Calu3 (cell line): ENCODE results near the gene HCST. TPM values are rescaled to one million over a fixed set of nuclear protein-coding genes. Genes with fewer than 3 reads are reported as not detected.

Source experiments
- BruUV-seq: library from RNA; stranded (reverse); fragments of 400-500 nt; replicated peaks from 2 replicates; lab custom pipeline; 2021; lab: Mats Ljungman, UMichigan
- CTCF ChIA-PET: fragments of 300-600 bp; sonication (Branson Sonifier 250); formaldehyde crosslinking; loops from one replicate; lab custom pipeline; 2022; ENCODE audit warnings: antibody characterized with exemption; lab: Charles Lee
- DNase-seq: peaks from one replicate; pipeline ENCODE4 v3.0.0; 2022
- H3K27ac Mint-ChIP-seq: one replicate; pipeline ENCODE4 v1.8.0; 2022; ENCODE audit warnings: mixed read lengths; ENCODE audit not compliant: unreplicated experiment
- H3K27me3 Mint-ChIP-seq: one replicate; pipeline ENCODE4 v1.8.0; 2022; ENCODE audit warnings: mixed read lengths; ENCODE audit not compliant: unreplicated experiment
- H3K36me3 Mint-ChIP-seq: one replicate; pipeline ENCODE4 v1.8.0; 2022; ENCODE audit warnings: mild to moderate bottlenecking, moderate library complexity, mixed read lengths; ENCODE audit not compliant: insufficient read depth, unreplicated experiment
- H3K4me1 Mint-ChIP-seq: one replicate; pipeline ENCODE4 v1.8.0; 2022; ENCODE audit warnings: mild to moderate bottlenecking, low read depth, mixed read lengths; ENCODE audit not compliant: unreplicated experiment
- H3K4me3 Mint-ChIP-seq: one replicate; pipeline ENCODE4 v1.8.0; 2022; ENCODE audit warnings: mild to moderate bottlenecking, low read depth, moderate library complexity, mixed read lengths; ENCODE audit not compliant: unreplicated experiment
- H3K9me3 Mint-ChIP-seq: one replicate; pipeline ENCODE4 v1.8.0; 2022; ENCODE audit warnings: low read depth, mixed read lengths; ENCODE audit not compliant: unreplicated experiment
- intact Hi-C: fragments of 100-400 bp; cut with micrococcal nuclease; formaldehyde crosslinking; loops from one replicate; pipeline ENCODE4 v1.10.0; 2022; ENCODE audit not compliant: unreplicated experiment
- total RNA-seq: library from RNA; stranded (reverse); gene quantifications from 2 replicates; pipeline ENCODE4 v1.2.3, GENCODE V29; 2022
- TF ChIP-seq, protein P1 (sequence below): fragments of 200-600 bp; IDR thresholded peaks from one replicate; pipeline ENCODE4 v1.8.0; 2022; ENCODE audit warnings: antibody characterized with exemption; ENCODE audit not compliant: unreplicated experiment

Gene HCST
- total RNA-seq, 1 experiment from 2014 or later, result not detected

DNA sequence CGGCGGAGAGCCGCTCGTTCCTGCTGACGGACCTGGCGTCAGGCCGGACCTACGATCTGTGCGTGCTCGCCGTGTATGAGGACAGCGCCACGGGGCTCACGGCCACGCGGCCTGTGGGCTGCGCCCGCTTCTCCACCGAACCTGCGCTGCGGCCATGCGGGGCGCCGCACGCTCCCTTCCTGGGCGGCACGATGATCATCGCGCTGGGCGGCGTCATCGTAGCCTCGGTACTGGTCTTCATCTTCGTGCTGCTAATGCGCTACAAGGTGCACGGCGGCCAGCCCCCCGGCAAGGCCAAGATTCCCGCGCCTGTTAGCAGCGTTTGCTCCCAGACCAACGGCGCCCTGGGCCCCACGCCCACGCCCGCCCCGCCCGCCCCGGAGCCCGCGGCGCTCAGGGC is 42.2 kb downstream of the HCST start:
- CTCF ChIA-PET, result no interaction called here
- Mint-ChIP-seq H3K9me3 (no peaks in the 10 kb centered on the region), H3K27me3 (peaks cover 18% of the 10 kb centered on the region), H3K36me3 (peaks cover 11% of the 10 kb centered on the region), H3K27ac (no peak overlapping the region), H3K4me1 (no peaks in the 10 kb centered on the region), H3K4me3 (no peak overlapping the region)
- intact Hi-C loops, result no loop called here
- no peak for DNase-seq
- BruUV-seq, result no TSS peak
- TF ChIP-seq, protein P1, sequence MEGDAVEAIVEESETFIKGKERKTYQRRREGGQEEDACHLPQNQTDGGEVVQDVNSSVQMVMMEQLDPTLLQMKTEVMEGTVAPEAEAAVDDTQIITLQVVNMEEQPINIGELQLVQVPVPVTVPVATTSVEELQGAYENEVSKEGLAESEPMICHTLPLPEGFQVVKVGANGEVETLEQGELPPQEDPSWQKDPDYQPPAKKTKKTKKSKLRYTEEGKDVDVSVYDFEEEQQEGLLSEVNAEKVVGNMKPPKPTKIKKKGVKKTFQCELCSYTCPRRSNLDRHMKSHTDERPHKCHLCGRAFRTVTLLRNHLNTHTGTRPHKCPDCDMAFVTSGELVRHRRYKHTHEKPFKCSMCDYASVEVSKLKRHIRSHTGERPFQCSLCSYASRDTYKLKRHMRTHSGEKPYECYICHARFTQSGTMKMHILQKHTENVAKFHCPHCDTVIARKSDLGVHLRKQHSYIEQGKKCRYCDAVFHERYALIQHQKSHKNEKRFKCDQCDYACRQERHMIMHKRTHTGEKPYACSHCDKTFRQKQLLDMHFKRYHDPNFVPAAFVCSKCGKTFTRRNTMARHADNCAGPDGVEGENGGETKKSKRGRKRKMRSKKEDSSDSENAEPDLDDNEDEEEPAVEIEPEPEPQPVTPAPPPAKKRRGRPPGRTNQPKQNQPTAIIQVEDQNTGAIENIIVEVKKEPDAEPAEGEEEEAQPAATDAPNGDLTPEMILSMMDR, result no peak

DNA sequence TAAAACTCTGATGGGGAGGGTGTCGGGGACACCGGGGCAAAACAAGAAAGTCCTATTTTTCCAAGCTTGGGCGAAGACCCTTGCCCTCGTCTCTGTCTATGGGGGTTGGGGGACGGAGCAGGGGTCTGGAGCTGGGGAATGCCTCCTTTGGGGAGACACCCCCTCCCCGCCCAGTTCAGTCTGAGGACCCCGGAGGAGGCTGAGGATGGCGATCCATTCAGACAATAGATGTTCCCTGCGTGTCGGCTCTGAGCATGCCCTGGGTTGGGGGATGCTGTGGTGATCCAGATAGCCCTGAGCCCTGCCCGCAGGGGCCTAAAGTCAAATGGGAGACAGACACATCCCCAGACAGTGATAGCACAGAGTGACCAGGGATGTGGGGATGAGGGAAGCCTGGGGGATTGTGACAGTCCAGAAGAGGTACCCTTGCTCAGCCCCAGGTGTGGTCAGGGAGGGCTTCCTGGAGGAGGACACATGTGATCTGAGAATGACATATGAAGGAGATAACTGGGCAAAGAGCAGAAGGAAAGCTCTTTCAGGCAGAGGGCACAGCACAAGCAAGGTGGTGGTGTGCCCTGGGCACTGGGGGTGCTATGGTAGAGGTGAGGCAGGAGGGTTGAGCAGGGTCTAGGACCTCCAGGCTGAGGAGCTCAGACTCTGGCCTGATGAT is 42.9 kb downstream of the HCST start:
- Mint-ChIP-seq H3K27me3 (peaks cover 25% of the 10 kb centered on the region), H3K4me1 (no peaks in the 10 kb centered on the region), H3K4me3 (no peak overlapping the region), H3K9me3 (no peaks in the 10 kb centered on the region), H3K27ac (no peak overlapping the region), H3K36me3 (peaks cover 11% of the 10 kb centered on the region)
- BruUV-seq, result no TSS peak
- TF ChIP-seq, protein P1, result no peak
- CTCF ChIA-PET, result no interaction called here
- no peak for DNase-seq
- intact Hi-C loops, result no loop called here

DNA sequence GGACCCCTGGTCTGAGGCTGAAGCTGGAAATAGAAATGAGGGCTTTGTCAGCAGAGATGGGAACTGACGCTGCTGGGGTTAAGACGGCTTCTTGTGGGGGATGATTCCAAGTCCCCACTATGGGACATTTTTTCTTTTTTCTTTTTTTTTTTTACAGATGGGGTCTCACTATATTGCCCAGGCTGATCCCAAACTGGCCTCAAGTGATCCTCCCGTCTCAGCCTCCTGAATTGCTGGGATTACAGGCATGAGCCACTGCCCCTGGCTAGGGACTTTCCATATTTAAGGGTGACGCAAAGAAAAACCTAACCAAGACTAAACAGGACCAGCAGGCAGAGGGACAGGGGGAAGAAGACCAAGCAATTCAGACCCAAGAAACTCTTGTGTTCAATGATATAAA is 43.9 kb downstream of the HCST start:
- no peaks in the 10 kb centered on the region for H3K4me1 Mint-ChIP-seq
- CTCF ChIA-PET, result no interaction called here
- peaks cover 35% of the 10 kb centered on the region for H3K27me3 Mint-ChIP-seq
- H3K9me3 Mint-ChIP-seq, result no peaks in the 10 kb centered on the region
- TF ChIP-seq, protein P1, result no peak
- no peak overlapping the region for H3K27ac Mint-ChIP-seq
- peaks cover 11% of the 10 kb centered on the region for H3K36me3 Mint-ChIP-seq
- DNase-seq, result no peak
- intact Hi-C loops, result no loop called here
- no peak overlapping the region for H3K4me3 Mint-ChIP-seq
- BruUV-seq, result no TSS peak

DNA sequence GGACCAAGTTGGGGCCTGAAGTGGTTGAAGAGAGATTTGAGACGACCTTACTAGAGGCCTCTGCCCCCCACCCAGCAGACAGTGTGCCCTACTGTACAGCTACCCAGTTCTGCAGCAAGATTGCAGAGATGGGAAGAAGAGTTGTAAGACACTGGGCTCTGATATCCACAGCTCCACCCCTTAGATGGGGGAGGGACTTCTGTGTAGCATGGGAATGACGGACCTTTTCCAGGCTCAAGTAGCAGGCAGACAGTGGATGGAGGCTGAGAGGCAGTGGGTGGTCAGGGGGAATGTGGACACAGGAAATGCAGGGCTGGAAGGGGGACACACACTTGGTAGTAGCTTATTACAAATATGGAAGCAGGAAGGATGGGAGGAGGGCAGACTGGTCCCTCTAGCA is 46.8 kb downstream of the HCST start:
- H3K36me3 Mint-ChIP-seq, result peaks cover 11% of the 10 kb centered on the region
- DNase-seq, result no peak
- no peak overlapping the region for H3K27ac Mint-ChIP-seq
- no TSS peak for BruUV-seq
- H3K9me3 Mint-ChIP-seq, result no peaks in the 10 kb centered on the region
- TF ChIP-seq, protein P1, result no peak
- H3K27me3 Mint-ChIP-seq, result peaks cover 64% of the 10 kb centered on the region
- H3K4me3 Mint-ChIP-seq, result no peak overlapping the region
- H3K4me1 Mint-ChIP-seq, result no peaks in the 10 kb centered on the region
- CTCF ChIA-PET, result interaction anchor here (1.2 kb wide), 1 partner anchor 9 kb away, joined by 3 read pairs; no protein-coding TSS in a partner anchor
- intact Hi-C loops, result no loop called here

Other genes starting within 250 kb of the HCST start
- gene UPK1A, start 236.0 kb upstream of the HCST start, total RNA-seq, result not detected in 2 replicates
- gene ZBTB32, start 198.0 kb upstream of the HCST start, total RNA-seq, result not detected in 2 replicates
- 65.2 and 65.3 TPM in 2 replicates for gene KMT2B, start 184.5 kb upstream of the HCST start, total RNA-seq
- 9.2 and 9.9 TPM in 2 replicates for gene IGFLR1, start 160.1 kb upstream of the HCST start, total RNA-seq
- gene U2AF1L4, start 157.1 kb upstream of the HCST start, total RNA-seq, result 15.1 and 16.2 TPM in 2 replicates
- gene PSENEN, start 156.9 kb upstream of the HCST start, total RNA-seq, result 114 and 126 TPM in 2 replicates
- 12.4 and 15.9 TPM in 2 replicates for gene LIN37, start 154.0 kb upstream of the HCST start, total RNA-seq
- 0.71 and 0.93 TPM in 2 replicates for gene HSPB6, start 145.5 kb upstream of the HCST start, total RNA-seq
- 70.3 and 70.7 TPM in 2 replicates for gene PROSER3, start 144.4 kb upstream of the HCST start, total RNA-seq
- 16.8 and 27.0 TPM in 2 replicates for gene ARHGAP33, start 127.0 kb upstream of the HCST start, total RNA-seq
- not detected in 2 replicates for gene PRODH2, start 89.7 kb upstream of the HCST start, total RNA-seq
- not detected in 2 replicates for gene NPHS1, start 50.0 kb upstream of the HCST start, total RNA-seq
- 0.17 and 0.26 TPM in 2 replicates for gene KIRREL2, start 45.6 kb upstream of the HCST start, total RNA-seq
- gene APLP1, start 34.0 kb upstream of the HCST start, total RNA-seq, result 11.5 and 15.8 TPM in 2 replicates
- gene NFKBID, start 2.0 kb upstream of the HCST start, total RNA-seq, result 14.9 and 15.6 TPM in 2 replicates
- not detected in 2 replicates for gene TYROBP, start 5.8 kb downstream of the HCST start, total RNA-seq
- 15.2 and 18.5 TPM in 2 replicates for gene LRFN3, start 33.8 kb downstream of the HCST start, total RNA-seq
- 16.9 and 17.1 TPM in 2 replicates for gene SDHAF1, start 92.7 kb downstream of the HCST start, total RNA-seq
- gene SYNE4, start 106.3 kb downstream of the HCST start, total RNA-seq, result 19.7 and 23.5 TPM in 2 replicates
- gene ALKBH6, start 111.7 kb downstream of the HCST start, total RNA-seq, result 52.6 and 56.7 TPM in 2 replicates
- 3.1 and 3.5 TPM in 2 replicates for gene CLIP3, start 130.3 kb downstream of the HCST start, total RNA-seq
- gene THAP8, start 151.8 kb downstream of the HCST start, total RNA-seq, result 3.2 and 3.3 TPM in 2 replicates
- gene WDR62, start 152.4 kb downstream of the HCST start, total RNA-seq, result 25.5 and 29.6 TPM in 2 replicates
- gene OVOL3, start 208.6 kb downstream of the HCST start, total RNA-seq, result not detected in 2 replicates
- gene POLR2I, start 212.3 kb downstream of the HCST start, total RNA-seq, result 91.6 and 92.2 TPM in 2 replicates
- 204 and 210 TPM in 2 replicates for gene TBCB, start 212.9 kb downstream of the HCST start, total RNA-seq
- gene CAPNS1, start 237.5 kb downstream of the HCST start, total RNA-seq, result 823 and 894 TPM in 2 replicates
- gene COX7A1, start 249.9 kb downstream of the HCST start, total RNA-seq, result not detected in 2 replicates